C4-2B (cell line): Measurements from ENCODE around the gene PRDM15.
A peak's percentile ranks its signal among the peaks of the same experiment; 100 is the strongest.

Source experiments
- H3K27ac ChIP-seq: fragments of 450-650 bp; 2 replicates; pipeline ENCODE4 v1.5.1; 2017
- CTCF ChIP-seq: fragments of 450-650 bp; conservative IDR thresholded peaks from 2 replicates; pipeline ENCODE4 v1.5.1; 2017; ENCODE audit warnings: mild to moderate bottlenecking
- ZFX ChIP-seq: fragments of 450-650 bp; IDR thresholded peaks from 2 replicates; pipeline ENCODE4 v1.6.1; 2017

PRDM15 gene

GRCh38 chr21:41772351-41773080 is 106.6 kb downstream of the PRDM15 start:
- no peak overlapping the region for H3K27ac ChIP-seq
- TF ChIP-seq CTCF: no peak
- TF ChIP-seq ZFX: no peak

DNA sequence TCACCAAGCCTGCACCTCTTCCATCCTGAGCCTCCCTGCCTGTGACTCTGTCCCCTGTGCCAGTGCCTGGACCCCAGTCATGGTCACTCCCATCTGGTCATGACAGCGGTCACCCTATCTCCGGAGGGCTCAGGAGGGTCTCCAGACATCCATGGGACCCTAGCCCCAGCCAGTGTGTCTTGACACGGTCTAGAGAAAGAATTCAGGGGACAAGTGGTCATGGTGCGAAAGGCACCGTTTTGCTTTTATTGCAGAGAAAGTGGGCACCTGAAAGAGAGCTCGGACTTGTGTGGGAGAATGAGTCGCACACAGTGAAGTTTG is 107.6 kb downstream of the PRDM15 start:
- TF ChIP-seq CTCF: no peak
- no peak for TF ChIP-seq ZFX
- no peak overlapping the region for H3K27ac ChIP-seq

GRCh38 chr21:41770901-41771624 is 108.1 kb downstream of the PRDM15 start:
- H3K27ac ChIP-seq: no peak overlapping the region
- TF ChIP-seq ZFX (no peak), CTCF (no peak)

- no peak for TF ChIP-seq CTCF
- no peak for TF ChIP-seq ZFX
- no peak overlapping the region for H3K27ac ChIP-seq
Measured at GRCh38 chr21:41769933-41770332, 109.2 kb downstream of the PRDM15 start.

- no peak overlapping the region for H3K27ac ChIP-seq
- TF ChIP-seq ZFX: no peak
- no peak for TF ChIP-seq CTCF
Measured at GRCh38 chr21:41769521-41769920, 109.6 kb downstream of the PRDM15 start.

DNA sequence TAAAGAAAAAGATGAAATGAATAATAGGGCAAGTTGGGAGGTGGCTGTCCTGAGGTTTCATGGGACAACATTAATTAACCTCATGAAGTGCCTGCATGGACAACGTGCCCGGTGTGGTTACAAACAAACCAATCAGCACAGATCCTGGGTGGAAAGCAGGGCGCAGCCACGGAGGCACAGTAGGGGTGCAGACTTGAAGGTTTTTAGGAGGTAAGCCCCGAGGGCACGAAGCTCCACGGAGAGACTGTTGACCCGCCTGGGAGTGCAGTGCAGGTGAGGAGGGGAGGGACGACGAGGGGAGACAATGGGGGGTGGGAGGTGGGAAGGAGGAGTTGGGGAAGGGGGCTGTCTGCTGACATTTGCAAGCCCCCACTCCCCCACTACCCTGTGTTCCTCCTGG is 110.0 kb downstream of the PRDM15 start:
- TF ChIP-seq ZFX (no peak), CTCF (no peak)
- no peak overlapping the region for H3K27ac ChIP-seq

DNA sequence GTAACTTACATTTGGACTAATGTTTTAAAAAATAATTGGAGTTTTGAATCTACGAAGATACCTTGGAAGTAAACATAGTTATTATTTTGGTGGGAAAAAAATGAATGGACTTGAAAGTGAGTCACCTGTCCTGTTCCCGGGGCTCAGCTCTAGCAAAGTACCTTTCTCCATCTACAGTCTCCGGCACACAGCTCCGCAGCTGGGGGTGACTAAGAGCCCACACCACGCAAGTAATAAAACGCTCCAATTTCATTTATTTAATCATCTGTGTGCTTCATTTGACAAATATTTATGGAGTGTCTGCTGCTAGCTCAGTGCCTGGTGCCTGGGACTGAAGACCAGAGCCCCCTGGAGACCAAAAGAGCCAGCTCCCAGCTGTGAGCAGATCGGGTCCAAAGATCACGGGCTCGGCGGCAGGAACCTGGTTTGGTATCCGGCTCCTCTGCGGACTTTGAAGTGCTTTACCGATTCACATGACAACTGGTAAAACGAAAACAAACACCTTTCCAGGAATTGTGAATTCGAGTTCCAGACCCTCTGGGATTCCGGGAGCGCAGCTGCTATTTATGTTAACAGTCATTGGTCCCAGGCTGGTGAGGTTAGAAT is 110.6 kb downstream of the PRDM15 start:
- no peak overlapping the region for H3K27ac ChIP-seq
- TF ChIP-seq CTCF (peak; percentile 39), ZFX (no peak)
